ENCODE measurements around the gene MYOM3.

Gene MYOM3

DNA sequence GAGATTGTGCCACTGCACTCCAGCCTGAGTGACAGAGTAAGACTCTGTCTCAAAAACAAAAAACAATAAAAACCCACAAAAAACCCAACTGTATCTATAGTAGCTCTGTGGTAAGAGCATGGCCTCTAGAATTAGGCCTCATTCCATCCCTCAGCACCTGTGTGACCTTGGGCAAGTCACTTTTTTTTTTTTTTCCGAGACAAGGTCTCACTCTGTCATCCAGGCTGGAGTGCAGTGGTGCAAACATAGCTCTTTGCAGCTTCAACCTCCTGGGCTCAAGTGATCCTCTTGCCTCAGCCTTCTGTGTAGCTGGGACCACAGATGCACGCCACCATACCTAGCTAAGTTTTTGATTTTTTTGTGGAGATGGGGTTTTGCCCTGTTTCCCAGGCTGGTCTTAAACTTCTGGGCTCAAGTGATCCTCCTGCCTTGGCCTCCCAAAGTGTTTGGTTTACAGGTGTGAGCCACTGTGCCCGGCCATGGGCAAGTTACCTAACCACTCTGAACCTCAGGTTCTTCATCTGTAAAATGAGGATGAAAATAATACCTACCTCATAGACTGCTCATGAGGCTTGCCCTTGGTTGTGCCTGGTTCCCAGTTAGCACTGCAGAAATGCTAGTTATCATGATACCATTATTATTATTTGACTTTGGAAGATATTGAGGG lies 15.3 kb upstream of the MYOM3 start:
- TF ChIP-seq, protein P1, sequence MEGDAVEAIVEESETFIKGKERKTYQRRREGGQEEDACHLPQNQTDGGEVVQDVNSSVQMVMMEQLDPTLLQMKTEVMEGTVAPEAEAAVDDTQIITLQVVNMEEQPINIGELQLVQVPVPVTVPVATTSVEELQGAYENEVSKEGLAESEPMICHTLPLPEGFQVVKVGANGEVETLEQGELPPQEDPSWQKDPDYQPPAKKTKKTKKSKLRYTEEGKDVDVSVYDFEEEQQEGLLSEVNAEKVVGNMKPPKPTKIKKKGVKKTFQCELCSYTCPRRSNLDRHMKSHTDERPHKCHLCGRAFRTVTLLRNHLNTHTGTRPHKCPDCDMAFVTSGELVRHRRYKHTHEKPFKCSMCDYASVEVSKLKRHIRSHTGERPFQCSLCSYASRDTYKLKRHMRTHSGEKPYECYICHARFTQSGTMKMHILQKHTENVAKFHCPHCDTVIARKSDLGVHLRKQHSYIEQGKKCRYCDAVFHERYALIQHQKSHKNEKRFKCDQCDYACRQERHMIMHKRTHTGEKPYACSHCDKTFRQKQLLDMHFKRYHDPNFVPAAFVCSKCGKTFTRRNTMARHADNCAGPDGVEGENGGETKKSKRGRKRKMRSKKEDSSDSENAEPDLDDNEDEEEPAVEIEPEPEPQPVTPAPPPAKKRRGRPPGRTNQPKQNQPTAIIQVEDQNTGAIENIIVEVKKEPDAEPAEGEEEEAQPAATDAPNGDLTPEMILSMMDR (conservative IDR thresholded peaks at IDR 0.05; ENCODE audit: low read depth, low read length): no peak
- H3K4me3 ChIP-seq (ENCODE audit: low read length): no peak overlapping the region
- no peak for DNase-seq (ENCODE audit: low read depth)

DNA sequence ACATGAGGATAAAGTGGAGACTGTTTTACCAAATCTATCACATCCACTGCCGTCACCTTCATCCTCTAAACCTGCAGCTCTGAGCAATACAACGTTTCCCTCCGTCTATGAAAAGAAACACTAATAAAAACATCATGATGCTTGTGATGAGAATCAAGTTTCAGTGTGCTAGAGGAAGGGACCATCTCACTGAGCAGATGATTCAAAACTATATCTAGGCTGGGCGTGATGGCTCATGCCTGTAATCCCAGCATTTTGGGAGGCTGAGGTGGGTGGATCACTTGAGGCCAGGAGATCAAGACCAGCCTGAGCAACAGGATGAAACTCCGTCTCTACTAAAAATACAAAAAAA lies 14.7 kb upstream of the MYOM3 start:
- no peak for DNase-seq (ENCODE audit: low read depth)
- TF ChIP-seq, protein P1 (conservative IDR thresholded peaks at IDR 0.05; ENCODE audit: low read depth, low read length): no peak
- H3K4me3 ChIP-seq (ENCODE audit: low read length): no peak overlapping the region

DNA sequence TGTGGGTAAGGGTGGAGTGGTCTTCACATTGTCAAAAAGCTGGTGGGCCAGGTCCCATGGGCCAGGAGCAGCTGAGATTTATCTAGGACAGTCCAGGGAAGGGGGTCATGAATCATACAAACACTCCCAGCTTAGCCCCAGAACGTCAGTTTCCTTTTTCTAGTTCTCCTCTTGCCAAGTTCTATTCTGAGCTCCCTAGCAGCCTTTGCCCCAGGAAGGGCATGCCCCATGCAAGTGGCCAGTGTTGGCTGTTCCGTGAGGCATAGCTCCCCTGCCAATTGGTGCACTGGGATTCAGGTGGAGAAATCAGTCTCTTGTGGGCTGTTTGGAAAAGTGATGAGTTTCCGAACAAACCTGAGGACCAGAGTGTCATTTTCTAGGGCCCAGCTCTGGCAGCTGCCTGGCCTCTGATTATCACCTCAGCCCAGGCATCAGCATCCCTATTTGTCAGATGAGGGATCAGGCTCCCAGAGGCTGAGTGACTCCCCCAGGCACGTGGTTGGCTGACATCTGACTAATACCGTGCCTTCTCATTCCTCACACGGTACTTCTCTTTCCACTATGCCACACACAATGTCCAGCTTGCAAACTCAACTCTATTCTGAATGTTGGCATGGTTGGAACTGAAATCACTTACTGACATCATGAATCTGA lies 14.2 kb upstream of the MYOM3 start:
- no peak overlapping the region for H3K4me3 ChIP-seq (ENCODE audit: low read length)
- TF ChIP-seq, protein P1 (conservative IDR thresholded peaks at IDR 0.05; ENCODE audit: low read depth, low read length): no peak
- DNase-seq (ENCODE audit: low read depth): no peak

DNA sequence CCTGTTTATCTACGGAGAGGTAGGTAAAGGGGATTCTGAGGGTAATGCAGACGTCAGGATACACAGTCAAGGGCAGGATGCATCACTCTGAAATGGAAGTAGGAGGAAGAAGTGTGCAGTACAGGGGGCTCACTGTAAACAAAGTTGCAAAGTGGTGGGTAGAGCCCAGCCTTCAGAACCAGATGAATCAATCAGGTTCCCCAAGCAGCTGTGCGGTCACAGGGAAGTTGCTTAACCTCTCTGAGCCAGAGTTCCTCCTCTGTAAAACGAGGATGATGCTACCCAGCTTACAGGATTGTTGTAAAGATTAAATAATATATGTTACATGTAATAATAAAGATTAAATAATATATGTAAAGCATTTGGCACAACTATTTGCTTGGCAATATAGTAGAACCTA lies 13.5 kb upstream of the MYOM3 start:
- H3K4me3 ChIP-seq (ENCODE audit: low read length): no peak overlapping the region
- DNase-seq (ENCODE audit: low read depth): no peak
- TF ChIP-seq, protein P1 (conservative IDR thresholded peaks at IDR 0.05; ENCODE audit: low read depth, low read length): no peak

DNA sequence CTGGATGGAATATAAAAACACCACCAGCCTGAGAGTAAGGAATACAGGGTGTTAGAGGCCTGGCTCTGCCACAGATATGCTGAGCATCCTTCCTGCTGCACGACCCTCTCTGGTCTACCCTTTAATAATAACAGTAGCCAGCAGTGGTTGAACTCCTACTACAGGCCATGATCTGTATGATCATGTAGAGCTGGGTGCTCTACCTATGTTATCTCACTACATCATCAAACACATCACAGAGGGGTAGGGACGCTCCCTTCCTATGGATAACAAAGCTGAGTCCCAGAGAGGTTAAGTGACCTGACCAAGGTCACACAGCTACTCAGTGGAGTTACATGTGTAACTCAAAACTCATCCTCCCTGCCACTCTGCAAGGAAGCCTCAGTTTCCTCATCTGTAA lies 13.0 kb upstream of the MYOM3 start:
- TF ChIP-seq, protein P1 (conservative IDR thresholded peaks at IDR 0.05; ENCODE audit: low read depth, low read length): no peak
- no peak for DNase-seq (ENCODE audit: low read depth)
- H3K4me3 ChIP-seq (ENCODE audit: low read length): no peak overlapping the region

DNA sequence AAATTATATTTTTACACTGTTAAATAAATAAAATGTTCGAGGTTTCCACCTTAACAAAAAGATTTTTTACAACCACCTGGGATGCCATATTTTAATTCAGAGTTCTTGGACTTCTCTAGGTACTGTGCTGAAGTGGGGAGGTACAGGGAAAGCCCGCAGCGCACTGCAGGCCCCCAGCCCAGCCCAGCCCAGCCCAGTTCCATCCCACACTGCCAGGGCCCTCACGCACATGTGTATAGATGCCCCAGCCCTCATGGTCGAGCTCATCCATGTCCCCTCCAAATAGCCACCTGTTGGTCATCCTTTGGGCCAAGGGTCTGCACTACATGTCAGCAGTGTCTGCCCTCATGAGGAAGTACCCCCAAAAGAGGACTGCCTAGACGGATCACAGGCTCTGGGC lies 11.7 kb upstream of the MYOM3 start:
- TF ChIP-seq, protein P1 (conservative IDR thresholded peaks at IDR 0.05; ENCODE audit: low read depth, low read length): no peak
- no peak overlapping the region for H3K4me3 ChIP-seq (ENCODE audit: low read length)
- no peak for DNase-seq (ENCODE audit: low read depth)

DNA sequence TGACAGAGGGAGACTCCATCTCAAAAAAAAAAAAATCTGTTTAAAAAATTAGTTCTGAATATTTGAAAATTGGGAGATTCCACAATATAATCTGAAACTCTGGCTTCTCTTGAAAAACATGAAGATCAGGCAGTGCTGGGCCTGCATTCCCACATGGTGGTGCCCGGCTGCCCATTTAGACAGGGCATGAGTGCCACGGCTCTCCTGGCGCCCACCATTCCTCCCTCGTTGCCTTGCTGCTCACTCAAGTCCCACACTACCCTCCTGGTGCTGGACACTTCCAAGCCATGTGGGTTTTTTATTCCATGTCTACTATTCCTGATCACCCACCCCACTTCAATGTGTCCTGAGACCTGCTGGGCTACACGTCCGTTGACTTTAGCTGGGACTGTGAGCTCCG lies 10.8 kb upstream of the MYOM3 start:
- H3K4me3 ChIP-seq (ENCODE audit: low read length): no peak overlapping the region
- DNase-seq (ENCODE audit: low read depth): no peak
- TF ChIP-seq, protein P1 (conservative IDR thresholded peaks at IDR 0.05; ENCODE audit: low read depth, low read length): no peak
